Parietal lobe (tissue), 1 donor: ENCODE data around the gene DMAC1. TPM values are rescaled to one million over a fixed set of nuclear protein-coding genes. Genes with fewer than 3 reads are reported as not detected.

ENCODE experiments used
- total RNA-seq: library from RNA; depleted of rRNA; stranded (reverse); fragments of >200 nt; gene quantifications from one replicate; pipeline ENCODE4 v1.2.3, GENCODE V29; 2014

The DMAC1 gene, protein sequence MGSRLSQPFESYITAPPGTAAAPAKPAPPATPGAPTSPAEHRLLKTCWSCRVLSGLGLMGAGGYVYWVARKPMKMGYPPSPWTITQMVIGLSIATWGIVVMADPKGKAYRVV
- total RNA-seq: 24.1 TPM

DNA sequence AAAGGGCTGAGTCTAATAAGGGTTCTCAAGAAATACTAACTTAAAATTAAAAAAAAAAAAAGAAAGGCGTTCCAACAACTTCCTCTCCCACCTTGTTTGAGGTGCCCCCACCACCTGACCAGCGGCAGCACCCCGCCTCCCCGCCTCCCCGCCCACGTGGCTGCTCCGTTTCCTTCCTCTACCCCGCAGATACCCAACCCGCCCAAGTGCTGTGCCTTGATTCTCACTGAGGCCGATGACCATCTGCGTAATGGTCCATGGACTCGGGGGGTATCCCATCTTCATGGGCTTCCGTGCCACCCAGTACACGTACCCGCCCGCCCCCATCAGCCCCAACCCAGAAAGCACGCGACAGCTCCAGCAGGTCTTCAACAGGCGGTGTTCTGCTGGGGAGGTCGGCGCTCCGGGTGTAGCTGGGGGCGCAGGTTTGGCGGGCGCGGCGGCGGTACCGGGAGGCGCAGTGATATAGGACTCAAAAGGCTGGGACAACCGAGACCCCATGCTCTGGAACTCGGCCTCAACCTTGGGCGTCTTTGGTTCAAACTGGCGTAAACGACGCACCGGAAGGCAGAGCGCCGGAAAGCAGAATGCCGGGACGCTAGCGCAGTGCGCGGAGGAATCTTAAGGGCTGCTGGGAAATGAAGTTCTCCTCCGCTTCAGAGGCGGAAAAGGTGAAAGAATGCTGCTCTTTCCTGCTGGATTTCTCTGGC lies at the start of gene DMAC1:
Gene DMAC1 (minus strand): TSS at position 545 of the 710 bp plus-strand sequence. CDS start 44 bp downstream, at position 501.

